Astrocyte of the hippocampus (primary cell): ENCODE measurements around the gene DICER1.

ENCODE experiments used
- DNase-seq: peaks from one replicate; pipeline ENCODE4 v3.0.0; 2011; ENCODE audit warnings: low read depth, low spot score

The DICER1 gene

GRCh38 chr14:95061317-95062093 lies 95.8 kb downstream of the DICER1 start:
- peak; percentile 23 for DNase-seq

- no peak for DNase-seq
Measured at GRCh38 chr14:95059126-95059525, 98.2 kb downstream of the DICER1 start.

DNA sequence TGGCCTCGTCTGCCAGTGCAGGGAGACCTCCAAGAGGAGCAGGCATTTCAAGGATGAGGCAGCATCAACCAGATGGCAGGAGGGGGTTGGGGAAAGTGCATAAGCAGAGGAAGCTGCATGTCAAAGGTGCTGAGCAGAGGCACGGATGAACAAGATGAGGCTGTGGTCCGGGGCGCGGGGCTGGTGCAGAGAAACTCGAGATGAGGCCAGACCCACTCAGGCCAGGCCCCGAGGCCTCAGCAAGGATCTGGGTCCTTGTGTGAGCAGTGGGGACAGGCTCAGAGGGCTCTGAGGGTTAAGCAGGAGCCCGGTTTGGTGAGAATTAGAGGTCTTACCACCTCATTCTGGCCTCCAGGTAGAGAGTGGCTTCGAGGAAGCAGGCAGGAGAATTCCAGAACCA lies 98.8 kb downstream of the DICER1 start:
- no peak for DNase-seq

GRCh38 chr14:95057851-95058250 lies 99.5 kb downstream of the DICER1 start:
- DNase-seq: no peak

DNA sequence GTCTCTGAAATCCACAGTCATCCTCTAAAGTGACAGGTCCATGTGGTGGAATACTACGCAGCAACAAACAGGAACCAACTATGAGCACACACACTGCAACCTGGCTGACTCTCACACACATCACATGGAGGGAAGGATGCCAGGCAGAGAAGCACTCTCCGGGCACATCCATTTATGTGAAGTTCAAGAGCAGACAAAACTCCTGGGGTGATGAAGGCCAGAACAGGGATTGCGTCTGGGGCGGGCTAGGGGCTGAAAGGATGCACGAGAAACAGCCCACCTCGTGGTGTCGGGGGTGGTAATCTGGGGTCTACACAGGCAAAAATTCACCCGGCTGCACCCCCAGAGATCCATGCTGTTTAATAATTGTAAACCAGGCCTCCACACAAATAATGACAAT lies 100.2 kb downstream of the DICER1 start:
- DNase-seq: no peak

DNA sequence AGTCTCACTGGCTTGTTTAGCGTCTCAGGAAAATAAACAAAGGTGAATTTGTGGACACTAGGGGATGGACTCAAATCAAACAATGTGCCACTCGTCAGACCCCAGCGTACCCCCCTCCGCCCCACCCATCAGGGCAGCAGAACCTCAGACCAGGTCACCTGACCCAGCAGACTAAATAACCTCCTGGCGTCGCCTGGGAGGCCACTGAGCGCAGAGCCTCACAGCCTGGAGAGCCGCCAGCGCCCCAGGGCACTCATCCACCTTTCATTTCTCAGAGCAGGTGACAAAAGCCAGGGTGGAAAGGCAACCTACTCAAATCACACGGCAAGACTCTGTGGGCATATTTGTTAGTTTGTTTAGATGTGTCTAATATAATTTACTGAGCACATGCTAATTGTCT lies 100.9 kb downstream of the DICER1 start:
- no peak for DNase-seq

- no peak for DNase-seq
Measured at GRCh38 chr14:95055318-95055717, 102.0 kb downstream of the DICER1 start.

DNA sequence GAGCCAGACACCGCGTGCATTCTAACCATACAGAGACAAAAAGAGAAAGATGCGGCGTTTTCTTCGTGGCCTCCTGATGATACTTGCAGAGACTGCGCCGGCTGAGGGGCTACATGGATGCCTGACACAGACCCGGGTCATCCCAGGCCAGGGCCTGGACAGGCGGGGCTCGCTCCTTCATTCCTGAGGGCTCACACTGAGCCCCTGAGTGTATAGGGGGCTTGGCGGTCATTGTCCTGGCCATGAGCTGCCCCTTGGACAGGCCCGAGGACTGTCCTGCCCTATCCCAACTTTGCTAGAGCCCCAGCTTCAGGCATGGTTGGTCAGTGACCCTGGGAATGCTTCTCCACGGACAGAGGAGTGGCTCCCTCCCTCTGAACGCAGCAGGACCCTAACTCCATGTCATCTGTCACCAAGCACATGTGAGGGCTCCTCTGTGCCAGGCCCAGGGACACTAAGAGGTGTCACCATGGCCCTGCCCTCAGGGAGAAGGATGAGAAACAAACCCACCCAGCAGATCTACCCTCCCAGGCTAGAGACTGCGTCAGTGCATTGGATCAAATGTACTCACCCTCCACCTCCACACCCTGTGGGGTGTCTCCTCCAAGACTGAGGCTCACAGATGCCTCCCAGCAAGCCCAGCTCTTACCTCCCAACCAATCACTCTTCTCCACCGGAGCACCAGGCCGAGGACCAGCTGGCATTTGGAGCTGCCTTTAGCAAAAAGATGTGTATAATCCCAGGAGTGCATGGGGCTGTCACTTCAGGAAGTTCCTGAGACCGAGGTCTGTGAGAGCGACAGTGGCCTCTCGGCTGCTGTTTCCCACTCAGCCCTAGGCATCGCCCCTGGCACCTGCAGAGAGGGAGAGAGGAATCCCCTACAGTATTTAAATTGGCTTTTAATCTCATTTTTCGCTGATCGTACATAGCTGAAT lies 102.7 kb downstream of the DICER1 start:
- DNase-seq: no peak

DNA sequence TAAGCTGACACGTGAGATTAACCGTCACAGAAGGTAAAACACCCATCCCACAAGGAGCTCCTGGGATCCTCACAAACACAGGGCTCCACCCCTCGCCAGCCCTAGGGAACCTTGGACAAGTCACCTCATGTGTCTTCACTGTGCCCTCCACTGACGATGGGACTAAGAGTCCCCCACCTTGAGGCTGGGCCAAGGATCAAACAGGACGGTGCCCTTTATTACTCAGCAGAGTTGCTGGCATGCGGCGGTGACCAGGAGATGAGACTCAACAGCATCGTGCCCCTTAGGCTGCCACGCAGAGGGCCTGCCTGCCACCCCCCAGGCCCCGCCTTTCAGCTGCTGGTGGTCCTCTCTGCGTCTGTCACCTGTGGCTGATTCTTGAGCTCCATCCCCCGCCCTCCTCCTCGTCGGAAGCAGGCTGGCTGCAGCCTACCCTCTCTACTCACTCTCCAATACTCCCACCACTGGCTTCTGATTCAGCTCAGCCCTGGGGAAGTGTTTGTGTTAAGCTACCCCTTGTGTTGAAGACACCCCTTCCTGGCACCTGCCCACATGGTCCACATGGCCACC lies 105.2 kb downstream of the DICER1 start:
- no peak for DNase-seq

DNA sequence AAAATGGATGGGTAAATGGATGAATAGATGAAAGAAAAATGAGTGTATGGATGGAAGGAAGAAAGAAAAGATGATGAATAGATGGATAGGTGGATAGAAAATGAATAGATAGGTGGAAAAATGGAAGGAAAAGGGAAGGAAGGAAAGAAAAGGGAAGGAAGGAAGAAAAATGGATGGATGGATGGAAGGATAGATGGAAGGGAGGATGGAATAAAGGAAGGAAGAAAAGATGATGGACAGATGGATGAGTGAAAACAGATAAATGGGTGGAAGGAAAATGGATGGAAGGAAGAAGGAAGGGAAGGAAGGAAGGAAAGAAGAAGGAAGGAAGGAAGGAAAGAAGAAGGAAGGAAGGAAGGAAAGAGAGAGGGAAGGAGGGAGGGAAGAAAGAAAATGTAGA lies 107.4 kb downstream of the DICER1 start:
- no peak for DNase-seq

- no peak for DNase-seq
Measured at GRCh38 chr14:95048771-95049312, 108.5 kb downstream of the DICER1 start.

GRCh38 chr14:95047754-95048153 lies 109.6 kb downstream of the DICER1 start:
- no peak for DNase-seq

- peak; percentile 19 for DNase-seq
Measured at GRCh38 chr14:95046711-95047681, 110.3 kb downstream of the DICER1 start.

DNA sequence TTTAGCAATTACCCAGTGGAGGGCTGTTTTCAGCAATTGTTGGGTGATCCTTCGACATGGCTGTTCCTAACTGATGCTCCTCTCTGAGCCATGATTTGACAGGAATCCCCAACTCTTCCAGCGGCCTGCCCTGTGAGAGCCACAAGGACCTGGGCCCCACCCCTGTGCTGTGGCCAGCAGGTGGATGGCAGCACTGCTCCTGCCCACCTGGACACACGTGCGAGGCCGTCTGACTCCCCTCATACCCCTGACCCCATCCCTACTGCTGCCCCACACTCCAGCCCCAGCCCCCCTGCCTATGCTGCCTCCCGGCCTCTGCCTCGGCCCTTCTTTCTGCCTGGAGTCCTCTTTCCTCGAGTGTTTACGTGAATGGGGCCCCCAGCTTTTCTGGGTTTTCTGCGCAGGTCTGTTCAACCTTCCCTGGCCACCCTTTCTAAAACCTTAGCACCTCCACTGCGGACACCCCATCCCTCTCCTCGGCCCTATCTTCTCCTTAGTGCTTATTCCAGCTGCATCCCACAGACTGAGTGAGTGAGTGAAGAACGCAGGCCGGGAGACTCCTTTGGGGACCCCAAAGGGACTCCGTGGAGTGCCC lies 111.4 kb downstream of the DICER1 start:
- no peak for DNase-seq

DNA sequence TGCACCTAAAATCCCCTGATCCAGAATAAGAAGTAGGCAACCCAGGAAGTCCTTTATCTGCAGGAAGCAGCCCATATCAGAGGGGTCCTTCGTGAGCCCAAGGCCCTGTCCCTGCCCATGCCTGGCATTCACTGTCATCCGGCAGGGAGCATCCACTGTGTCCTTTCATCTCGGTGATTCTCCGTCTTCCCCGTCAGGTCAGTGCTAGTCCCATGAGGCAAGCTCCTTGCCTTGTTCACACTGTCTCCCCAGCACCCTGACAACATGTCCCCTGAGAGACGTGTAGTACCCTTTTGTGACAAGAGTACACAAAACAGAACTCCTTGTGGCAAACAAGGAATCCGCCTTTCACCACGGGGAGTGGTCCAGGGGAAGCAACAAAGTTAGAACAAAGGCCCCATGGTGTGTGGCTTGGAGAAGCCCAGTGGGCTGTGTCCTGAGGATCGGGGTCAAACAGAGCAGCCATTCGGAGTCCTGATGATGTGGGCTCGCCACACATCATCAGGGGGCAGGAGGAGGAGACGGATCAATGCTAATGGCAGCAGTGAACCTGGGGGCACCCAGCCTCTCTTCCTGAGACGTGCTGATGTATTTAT lies 112.1 kb downstream of the DICER1 start:
- no peak for DNase-seq

DNA sequence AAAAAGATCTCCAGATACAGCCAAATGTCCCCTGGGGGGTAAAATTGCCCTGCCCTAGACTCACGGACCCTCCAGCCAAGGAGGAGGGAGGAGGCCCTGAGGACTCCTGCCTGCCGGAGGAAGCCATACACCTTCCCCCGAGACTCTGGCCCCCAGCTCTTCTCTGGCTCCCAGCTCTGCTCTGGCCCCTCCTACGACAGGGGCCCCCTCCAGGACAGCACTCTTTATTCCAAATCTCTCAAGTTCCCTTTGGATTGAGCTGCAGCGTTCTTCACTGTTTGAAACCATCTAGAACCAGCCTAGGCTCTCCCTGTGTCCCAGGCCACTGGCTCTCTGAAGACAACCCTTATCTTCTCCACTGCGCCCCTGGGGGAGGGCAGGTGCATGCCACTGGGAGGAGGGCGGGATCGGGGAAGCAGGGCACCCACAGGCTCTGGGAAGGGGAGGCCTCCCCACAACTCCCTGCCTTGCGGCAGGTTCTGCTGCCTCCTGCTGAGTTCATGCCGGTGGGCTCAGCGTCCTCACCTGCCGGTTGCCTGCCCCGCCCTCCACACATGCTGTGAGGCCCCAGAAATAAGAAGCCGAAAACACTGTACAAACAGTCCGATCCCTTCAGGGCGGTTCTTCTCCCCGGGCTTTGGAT lies 112.7 kb downstream of the DICER1 start:
- no peak for DNase-seq

- no peak for DNase-seq
Measured at GRCh38 chr14:95043732-95044462, 113.4 kb downstream of the DICER1 start.

DNA sequence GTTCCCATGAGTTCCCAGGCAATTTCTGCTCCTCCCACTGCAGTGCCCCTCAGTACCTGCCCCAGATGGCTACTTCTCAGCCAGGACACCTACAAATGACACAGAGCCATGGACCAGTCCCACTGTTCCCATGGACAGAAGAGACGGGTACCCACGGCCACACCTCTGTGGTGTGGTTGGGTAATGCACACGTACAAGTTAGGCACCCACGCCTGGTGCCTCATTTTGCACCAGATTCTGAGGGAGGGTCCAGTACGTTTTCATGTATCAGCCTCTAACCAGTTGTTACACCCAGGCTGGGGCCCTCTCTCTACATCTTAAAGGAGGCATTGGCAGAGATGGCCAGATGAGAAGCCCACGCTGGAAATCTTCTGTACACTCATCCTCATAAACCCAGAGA lies 114.0 kb downstream of the DICER1 start:
- DNase-seq: no peak

- no peak for DNase-seq
Measured at GRCh38 chr14:95041477-95042020, 115.8 kb downstream of the DICER1 start.
